ENCODE data around the gene PPME1. TPM values are rescaled to one million over a fixed set of nuclear protein-coding genes. Genes with fewer than 3 reads are reported as not detected.

PPME1 gene, protein sequence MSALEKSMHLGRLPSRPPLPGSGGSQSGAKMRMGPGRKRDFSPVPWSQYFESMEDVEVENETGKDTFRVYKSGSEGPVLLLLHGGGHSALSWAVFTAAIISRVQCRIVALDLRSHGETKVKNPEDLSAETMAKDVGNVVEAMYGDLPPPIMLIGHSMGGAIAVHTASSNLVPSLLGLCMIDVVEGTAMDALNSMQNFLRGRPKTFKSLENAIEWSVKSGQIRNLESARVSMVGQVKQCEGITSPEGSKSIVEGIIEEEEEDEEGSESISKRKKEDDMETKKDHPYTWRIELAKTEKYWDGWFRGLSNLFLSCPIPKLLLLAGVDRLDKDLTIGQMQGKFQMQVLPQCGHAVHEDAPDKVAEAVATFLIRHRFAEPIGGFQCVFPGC
- total RNA-seq (2022; extraction: Qiagen RNA extraction; ENCODE audit: low read depth), result 47.4 to 57.9 TPM (median 53.9 TPM) in 5 replicates

DNA sequence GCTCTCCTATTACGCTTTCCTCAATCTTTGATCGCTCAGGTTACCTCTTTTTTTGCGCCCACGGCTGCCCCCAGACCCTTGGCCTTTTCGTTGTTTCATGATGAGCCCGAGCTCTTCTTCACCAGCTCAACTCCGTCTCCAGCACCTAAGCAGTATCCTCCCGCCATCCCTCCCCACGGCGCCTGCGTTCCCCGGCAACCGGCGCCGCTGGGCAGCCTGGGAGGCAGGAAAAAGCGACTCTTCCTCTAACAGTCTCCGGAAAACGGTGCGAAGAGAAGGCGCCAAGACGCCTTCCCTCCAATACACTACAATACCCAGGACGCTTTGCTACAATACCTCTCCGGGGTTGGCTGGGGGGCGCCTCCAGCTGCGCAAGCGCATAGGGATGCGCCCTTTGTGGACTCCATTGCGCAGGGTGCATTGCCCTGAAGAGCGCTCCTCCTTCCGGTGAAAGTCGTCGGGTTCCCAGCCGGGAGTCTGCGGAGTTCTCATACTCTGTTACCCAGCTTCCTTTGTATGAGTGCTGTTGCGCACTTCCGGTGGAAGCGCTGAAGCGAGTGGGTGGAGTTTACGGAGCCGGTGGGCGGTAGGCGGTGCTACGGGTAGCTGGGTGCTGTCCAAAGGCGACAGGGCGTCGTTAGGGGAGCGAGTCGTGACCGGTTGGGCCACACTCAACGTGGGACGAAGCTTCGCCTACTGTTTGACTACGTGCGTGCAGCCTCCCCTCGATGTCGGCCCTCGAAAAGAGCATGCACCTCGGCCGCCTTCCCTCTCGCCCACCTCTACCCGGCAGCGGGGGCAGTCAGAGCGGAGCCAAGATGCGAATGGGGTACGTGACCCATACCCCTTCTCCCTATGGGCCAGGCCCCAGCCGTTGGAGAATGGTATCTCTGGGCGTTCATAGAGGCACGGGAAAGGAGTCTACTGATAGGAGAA, at the start of gene PPME1, which contains the start of gene C2CD3:
Gene PPME1, plus strand, starts transcription at position 596 of the 936 bp plus-strand sequence. Its CDS starts 133 bp downstream, at position 729.
Gene C2CD3, minus strand, starts transcription at position 309 of the 936 bp plus-strand sequence. Its CDS starts 210 bp downstream, at position 99.

Other genes with a start within 250 kb of the PPME1 start
- 0.27 to 1.3 TPM (median 0.57 TPM) in 5 replicates for gene DNAJB13, start 220.3 kb upstream of the PPME1 start, total RNA-seq (2022; extraction: Qiagen RNA extraction; ENCODE audit: low read depth)
- 81.3 to 93.5 TPM (median 86.1 TPM) in 5 replicates for gene UCP2, start 188.4 kb upstream of the PPME1 start, total RNA-seq (2022; extraction: Qiagen RNA extraction; ENCODE audit: low read depth)
- 0.97 to 3.0 TPM (median 1.4 TPM) in 5 replicates for gene UCP3, start 162.2 kb upstream of the PPME1 start, total RNA-seq (2022; extraction: Qiagen RNA extraction; ENCODE audit: low read depth)
- gene C2CD3, start 287 bp upstream of the PPME1 start, total RNA-seq (2022; extraction: Qiagen RNA extraction; ENCODE audit: low read depth), result 15.8 to 18.5 TPM (median 17.0 TPM) in 5 replicates
- gene P4HA3, start 140.4 kb downstream of the PPME1 start, total RNA-seq (2022; extraction: Qiagen RNA extraction; ENCODE audit: low read depth), result 40.7 to 60.7 TPM (median 52.7 TPM) in 5 replicates
- gene PGM2L1, start 227.1 kb downstream of the PPME1 start, total RNA-seq (2022; extraction: Qiagen RNA extraction; ENCODE audit: low read depth), result 10.4 to 21.2 TPM (median 17.5 TPM) in 5 replicates

All from A549 treated with GW870086 at 1 μM for 4 hours (cell line).